Stimulated activated CD8-positive, alpha-beta memory T cell treated with anti-CD3 and anti-CD28 coated beads, Interleukin-15, amount 100 ng/mL, for 24 hours (primary cell): Measurements from ENCODE around the gene LRRC1.

Source experiments
- DNase-seq: peaks from one replicate; pipeline ENCODE4 v3.0.0-alpha.2; 2020; ENCODE audit warnings: low read depth

The LRRC1 gene

DNA sequence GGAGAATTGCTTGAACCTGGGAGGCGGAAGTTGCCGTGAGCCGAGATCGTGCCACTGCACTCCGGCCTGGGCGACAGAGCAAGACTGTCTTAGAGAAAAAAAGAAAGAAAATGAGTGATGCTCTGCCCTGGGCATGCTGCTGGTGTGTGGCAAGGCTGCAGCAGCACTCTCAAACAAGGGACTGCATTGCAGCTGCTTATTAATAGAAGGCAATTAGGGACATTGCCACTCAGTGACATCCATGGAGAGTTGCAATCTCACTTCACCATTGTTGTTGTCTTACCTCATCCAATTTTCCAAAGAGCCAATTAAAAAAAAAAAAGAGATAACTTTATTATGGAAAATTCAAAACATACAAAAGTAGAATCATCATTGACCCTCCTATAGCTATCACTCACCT lies 131.1 kb downstream of the LRRC1 start:
- DNase-seq, result no peak

GRCh38 chr6:53926505-53926904 lies 131.7 kb downstream of the LRRC1 start:
- DNase-seq, result no peak

DNA sequence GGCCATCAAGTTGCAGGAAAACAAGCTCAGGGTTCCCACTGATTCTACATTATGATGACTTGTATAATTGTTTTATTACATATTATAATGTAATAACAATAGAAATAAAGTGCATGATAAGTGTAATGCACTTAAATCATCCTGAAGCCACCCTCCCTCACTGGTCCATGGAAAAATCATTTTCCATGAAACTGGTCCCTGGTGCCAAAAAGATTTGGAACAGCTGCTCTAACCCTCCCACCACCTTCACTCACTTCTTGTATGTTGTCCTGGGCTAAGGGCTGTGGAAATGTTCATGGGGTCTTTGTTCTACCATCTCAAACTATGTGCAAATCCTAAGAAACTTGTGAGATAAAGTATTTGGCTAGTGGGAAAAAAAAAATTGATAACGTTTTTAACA lies 133.8 kb downstream of the LRRC1 start:
- no peak for DNase-seq

DNA sequence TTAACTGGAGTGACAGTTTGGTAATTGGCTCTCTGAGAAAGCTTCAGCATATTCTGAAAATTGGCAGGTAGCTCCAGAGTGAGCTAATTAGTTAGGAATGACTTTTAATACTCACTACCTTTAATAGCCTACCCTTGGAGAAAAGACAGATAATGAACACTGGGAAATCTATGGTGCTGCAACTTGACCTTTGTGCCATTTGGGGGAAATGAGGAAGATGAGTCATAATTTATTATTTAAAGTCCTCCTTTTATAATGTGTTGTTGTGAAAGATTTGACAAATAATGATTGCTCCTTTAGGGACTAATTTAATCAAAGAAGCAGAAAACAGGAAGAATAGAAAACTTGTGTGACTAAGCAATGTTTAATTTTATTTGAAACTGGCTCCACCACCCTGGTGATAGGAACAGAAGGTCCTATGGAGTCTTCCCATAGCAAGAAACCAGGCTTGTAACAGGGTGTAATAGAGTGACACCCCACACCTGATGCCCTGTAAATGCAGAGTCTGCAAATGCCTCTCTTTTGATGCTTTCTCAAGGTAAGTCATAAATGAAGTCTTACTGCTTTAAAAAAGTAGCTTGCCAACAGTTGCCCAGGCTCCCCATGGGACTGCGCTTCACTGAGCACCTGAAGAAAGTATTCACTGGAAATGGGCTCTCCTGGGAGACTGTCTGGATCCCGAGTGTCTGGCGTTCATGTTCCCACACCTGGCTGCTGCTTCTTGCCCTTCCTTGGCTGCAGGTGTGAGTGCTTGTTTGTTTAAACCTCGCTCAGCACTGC lies 134.4 kb downstream of the LRRC1 start:
- no peak for DNase-seq

DNA sequence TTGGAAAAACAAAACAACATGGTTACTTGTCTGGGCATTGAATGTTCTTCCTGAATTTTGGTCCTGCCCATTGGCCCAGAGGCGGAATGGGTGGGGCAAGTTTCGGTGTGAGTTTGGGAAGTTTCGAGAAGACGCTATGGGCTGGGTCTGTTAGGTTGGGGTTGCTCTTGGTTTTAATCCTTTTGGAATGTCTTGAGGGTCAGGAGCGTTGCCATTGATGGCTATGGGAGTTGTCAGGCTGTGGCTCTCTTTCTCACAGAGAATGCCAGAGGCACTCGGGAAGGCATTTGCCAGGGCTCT lies 135.0 kb downstream of the LRRC1 start:
- DNase-seq, result no peak

- DNase-seq, result no peak
Observed at GRCh38 chr6:53930330-53930729, 135.5 kb downstream of the LRRC1 start.

- DNase-seq, result no peak
Observed at GRCh38 chr6:53931086-53931485, 136.3 kb downstream of the LRRC1 start.

DNA sequence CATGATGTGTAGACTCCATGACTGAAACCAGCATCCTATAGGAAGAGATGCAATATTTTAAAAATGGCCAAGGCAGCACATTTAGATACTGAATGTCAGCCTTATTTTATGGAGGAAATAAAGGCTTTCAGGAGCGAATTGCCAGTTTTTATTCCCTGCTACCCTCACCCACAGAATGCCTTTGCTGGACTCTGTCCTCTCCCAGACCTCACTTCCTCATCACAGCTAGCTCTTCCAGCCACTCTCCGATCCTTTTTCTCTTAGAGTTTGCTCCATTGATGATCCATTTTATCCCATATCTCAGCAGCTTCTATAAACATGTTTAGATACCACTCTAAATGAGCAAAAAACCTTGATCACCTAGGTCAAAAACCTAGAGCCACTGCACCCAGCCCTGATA lies 137.7 kb downstream of the LRRC1 start:
- no peak for DNase-seq

DNA sequence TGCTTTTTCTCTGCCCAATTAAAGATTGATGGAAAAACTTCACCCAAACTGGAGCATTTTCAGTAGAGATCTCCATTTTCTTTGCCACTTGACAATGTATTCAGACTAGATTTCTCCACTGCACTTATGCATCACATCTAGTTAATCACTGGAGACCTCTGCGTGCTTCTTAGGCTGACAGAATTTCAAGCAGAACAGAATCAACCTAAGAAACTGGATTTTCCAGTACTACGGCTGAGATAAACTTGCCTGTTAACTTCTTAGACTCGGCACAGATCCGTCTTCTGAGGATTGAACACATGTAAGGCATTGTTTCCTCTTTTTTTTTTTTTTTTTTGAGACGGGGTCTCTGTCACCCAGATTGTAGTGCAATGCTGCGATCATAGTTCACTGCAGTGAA lies 139.2 kb downstream of the LRRC1 start:
- DNase-seq, result no peak

DNA sequence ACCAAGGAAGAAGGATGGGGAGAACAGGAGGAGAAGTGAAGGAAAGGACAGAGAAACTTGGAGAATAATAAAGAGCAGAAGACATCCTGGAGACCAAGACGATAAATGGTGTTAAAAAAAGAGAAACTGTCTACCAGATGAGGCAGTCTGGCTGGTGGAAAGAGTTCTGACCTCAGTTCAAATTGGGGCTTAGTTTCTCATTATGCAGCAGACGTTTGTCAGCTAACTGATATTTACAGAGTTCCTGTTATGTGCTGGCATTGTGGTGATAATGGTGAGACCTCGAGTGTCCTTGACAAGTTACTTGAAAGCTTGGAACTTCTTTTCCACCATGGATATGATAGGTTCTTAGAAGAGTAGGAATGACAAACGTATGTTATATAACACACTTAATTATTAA lies 142.7 kb downstream of the LRRC1 start:
- DNase-seq, result no peak

GRCh38 chr6:53938810-53939209 lies 144.0 kb downstream of the LRRC1 start:
- DNase-seq, result no peak

DNA sequence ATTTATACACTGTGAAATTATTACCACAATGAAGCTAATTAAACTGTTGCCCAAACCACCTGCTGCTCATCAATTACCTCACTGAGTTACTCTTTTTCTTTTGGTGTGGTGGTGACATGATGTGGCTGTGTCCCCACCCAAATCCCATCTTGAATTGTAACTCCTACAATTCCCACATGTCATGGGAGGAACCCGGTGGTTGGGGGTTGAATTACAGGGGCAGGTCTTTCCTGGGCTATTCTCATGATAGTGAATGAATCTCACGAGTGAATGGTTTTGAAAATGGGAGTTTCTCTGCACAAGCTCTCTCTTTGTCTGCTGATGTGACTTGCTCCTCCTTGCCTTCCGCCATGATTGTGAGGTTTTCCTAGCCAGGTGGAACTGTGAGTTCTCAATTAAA lies 145.0 kb downstream of the LRRC1 start:
- no peak for DNase-seq

- DNase-seq, result no peak
Observed at GRCh38 chr6:53943395-53943794, 148.6 kb downstream of the LRRC1 start.

DNA sequence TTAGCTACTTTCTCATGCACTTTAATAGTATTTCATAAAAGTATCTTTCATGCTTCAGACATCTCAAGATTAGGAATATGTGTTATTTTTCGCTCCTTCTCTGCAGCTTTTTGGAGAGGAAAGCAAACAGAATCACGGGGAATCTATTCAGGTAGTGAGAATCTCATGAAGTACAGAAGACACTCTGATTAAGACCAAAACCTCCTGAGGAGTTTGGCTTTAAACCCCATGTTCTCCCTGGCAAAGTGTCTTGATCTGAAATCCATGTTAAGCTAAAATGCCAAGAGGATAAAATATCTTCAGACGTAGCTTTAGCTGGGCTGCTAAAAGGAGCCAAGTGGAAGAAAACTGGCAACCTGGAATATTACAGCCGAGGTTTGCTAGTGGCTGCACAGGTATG lies 149.3 kb downstream of the LRRC1 start:
- no peak for DNase-seq

DNA sequence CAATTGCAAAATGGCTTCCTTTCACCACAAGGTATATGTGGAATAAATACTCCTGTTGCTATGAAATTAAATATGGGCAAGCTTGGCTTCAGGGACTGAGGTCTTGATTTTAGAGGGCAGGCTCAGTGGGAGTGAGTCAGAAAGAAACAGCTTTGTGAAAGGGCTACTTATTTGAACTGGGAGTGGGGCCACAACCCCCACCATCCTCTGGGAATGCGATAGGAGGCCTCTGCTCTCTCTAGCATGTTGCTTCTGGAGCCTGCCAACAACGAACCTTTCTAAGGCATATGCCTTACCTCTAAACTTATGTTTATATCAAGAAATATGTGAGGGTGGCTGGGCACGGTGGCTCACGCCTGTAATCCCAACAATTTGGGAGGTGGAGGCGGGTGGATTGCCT lies 149.7 kb downstream of the LRRC1 start:
- no peak for DNase-seq

DNA sequence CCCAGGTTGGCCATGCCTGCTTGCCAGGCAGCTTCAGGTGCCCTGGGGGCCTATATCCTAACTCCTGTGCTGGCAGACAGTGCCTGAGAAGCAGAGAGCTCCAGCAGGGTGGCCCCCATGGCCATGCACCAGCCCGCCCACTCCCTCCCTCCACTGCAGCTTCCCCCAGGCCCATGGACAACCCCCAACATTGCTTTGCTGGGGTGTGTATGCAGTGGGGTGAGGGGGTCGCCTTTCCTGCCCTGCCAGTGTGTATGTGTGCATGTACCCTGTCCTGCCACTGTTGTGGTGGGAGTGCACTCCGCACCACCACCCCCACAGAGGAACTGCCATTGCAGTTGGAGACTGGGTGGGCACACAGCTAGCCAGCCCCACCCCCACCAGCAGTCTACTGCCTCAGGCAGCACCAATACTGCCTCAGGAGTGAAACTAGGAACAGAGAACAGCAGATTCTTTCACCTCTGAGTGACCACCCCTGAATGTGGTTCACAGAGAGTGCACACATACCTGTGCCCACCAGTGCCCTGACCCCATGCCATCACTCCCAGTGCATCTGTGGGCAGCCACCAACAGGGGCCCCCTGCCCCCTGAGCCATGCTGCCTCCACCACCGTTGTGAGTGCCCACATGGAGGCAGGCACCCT lies 151.1 kb downstream of the LRRC1 start:
- no peak for DNase-seq

GRCh38 chr6:53947780-53948179 lies 153.0 kb downstream of the LRRC1 start:
- DNase-seq, result no peak

GRCh38 chr6:53951383-53951782 lies 156.6 kb downstream of the LRRC1 start:
- DNase-seq, result no peak

GRCh38 chr6:53956068-53956711 lies 161.4 kb downstream of the LRRC1 start:
- DNase-seq, result no peak

DNA sequence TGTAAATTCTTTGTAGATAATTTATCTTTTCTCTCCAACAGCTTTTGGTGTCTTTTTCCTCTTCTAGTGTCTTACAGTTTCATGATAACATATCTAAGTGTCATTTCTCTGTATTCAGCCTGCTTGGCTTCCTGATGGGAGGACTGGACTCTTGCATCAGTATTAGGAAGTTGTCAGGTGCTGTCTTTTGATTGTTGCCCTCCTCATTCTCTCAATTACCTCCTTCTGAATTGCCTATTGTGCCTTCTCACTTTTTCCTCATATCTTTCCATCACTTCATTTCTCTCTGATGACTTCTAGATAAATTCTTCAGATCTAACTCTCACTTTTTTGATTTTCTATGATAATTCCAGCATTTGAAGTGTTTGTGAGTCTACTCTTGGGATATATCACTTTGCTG lies 162.0 kb downstream of the LRRC1 start:
- DNase-seq, result no peak

GRCh38 chr6:53959717-53960116 lies 164.9 kb downstream of the LRRC1 start:
- no peak for DNase-seq

DNA sequence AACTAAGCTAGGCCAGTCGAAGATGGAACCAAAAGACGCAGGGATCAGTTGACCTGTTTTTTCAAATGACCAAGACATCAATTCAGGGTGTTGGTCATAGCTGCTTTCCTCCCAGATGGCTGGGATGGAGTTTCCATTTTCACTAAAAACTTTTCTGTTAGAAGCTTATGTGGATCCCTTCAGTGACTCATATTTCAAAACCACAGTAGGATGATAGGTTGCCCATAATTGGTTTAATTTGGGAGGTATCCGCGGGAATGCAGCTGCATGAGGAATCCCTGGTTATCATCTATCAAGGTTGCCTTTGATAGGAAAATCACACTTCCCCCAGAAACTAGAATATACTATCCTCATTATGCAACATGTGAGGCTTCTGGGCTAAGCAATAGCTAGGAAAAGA lies 165.5 kb downstream of the LRRC1 start:
- DNase-seq, result no peak

GRCh38 chr6:53961679-53962370 lies 167.0 kb downstream of the LRRC1 start:
- no peak for DNase-seq
